Left ventricle myocardium inferior (tissue), 1 donor: ENCODE data around the gene UROC1. TPM values are rescaled to one million over a fixed set of nuclear protein-coding genes. Genes with fewer than 3 reads are reported as not detected.

ENCODE experiments used
- DNase-seq: peaks from one replicate; pipeline ENCODE4 v3.0.0-alpha.2; 2020
- H3K27ac ChIP-seq: fragments of 200-600 bp; replicated peaks from 2 replicates; pipeline ENCODE4 v1.8.0; 2021
- H3K27me3 ChIP-seq: fragments of 200-600 bp; 2 replicates; pipeline ENCODE4 v1.8.0; 2021; ENCODE audit warnings: low read depth
- H3K36me3 ChIP-seq: fragments of 200-600 bp; 2 replicates; pipeline ENCODE4 v1.8.0; 2021
- H3K4me1 ChIP-seq: fragments of 200-600 bp; 2 replicates; pipeline ENCODE4 v1.8.0; 2021
- H3K4me3 ChIP-seq: fragments of 200-600 bp; 2 replicates; pipeline ENCODE4 v1.8.0; 2021; ENCODE audit warnings: mild to moderate bottlenecking, moderate library complexity
- H3K9me3 ChIP-seq: fragments of 200-600 bp; replicated peaks from 2 replicates; pipeline ENCODE4 v1.8.0; 2021
- CTCF ChIP-seq: fragments of 200-600 bp; IDR thresholded peaks from 2 replicates; pipeline ENCODE4 v1.8.0; 2021; ENCODE audit warnings: antibody characterized with exemption, mild to moderate bottlenecking, borderline replicate concordance
- intact Hi-C: fragments of 100-400 bp; cut with micrococcal nuclease; formaldehyde crosslinking; loops from one replicate; pipeline ENCODE4 v1.11.0; 2022
- total RNA-seq: library from RNA; stranded (reverse); fragmentation: NEBNext Ultra II Directional; extraction: Animal tissue kit (Norgen Biotek cat#: 25700); gene quantifications from one replicate; pipeline ENCODE4 v1.2.1, GENCODE V29; 2021
- donor health status: DM: no; HTN: yes; CAD: no; lungs with severe emphysema.

UROC1 gene
- total RNA-seq, 1 donor from 2014 or later: not detected

- intact Hi-C loops: no loop called here
- Histone ChIP-seq H3K9me3 (no peaks in the 10 kb centered on the region), H3K27ac (peak overlapping the region; percentile 5), H3K4me1 (peaks cover 70% of the 10 kb centered on the region), H3K36me3 (peaks cover 100% of the 10 kb centered on the region), H3K4me3 (no peak overlapping the region), H3K27me3 (no peaks in the 10 kb centered on the region)
- DNase-seq: no peak
- no peak for TF ChIP-seq CTCF
Observed at GRCh38 chr3:126466886-126467610, 50.5 kb downstream of the UROC1 start.

- Histone ChIP-seq H3K27ac (no peak overlapping the region), H3K36me3 (peaks cover 100% of the 10 kb centered on the region), H3K4me1 (peaks cover 68% of the 10 kb centered on the region), H3K4me3 (no peak overlapping the region), H3K27me3 (no peaks in the 10 kb centered on the region), H3K9me3 (no peaks in the 10 kb centered on the region)
- no peak for TF ChIP-seq CTCF
- intact Hi-C loops: no loop called here
- DNase-seq: no peak
Observed at GRCh38 chr3:126465928-126466544, 51.5 kb downstream of the UROC1 start.

DNA sequence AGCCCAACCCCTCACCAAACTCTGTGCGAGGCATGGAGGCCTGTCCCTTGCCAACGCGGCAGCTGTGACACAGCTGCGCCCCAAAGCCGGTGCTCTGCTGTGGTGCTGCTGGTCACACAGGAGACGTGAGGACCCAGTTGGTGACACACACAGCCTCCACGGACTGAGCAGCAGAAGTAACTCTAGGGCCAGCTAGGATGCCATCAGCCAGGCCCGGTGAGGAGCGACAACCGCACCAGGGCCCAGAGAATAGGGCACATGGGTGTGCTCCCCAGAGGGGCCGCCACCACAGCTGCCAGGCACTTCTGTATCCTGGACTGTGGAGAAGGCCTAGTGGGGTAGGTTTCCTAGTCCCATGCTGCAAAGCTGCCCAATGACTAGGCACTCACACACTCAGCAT is 52.6 kb downstream of the UROC1 start:
- Histone ChIP-seq H3K27me3 (no peaks in the 10 kb centered on the region), H3K4me3 (no peak overlapping the region), H3K36me3 (peaks cover 100% of the 10 kb centered on the region), H3K9me3 (no peaks in the 10 kb centered on the region), H3K4me1 (peaks cover 63% of the 10 kb centered on the region), H3K27ac (no peak overlapping the region)
- intact Hi-C loops: no loop called here
- no peak for DNase-seq
- TF ChIP-seq CTCF: no peak

GRCh38 chr3:126464494-126464893 is 53.1 kb downstream of the UROC1 start:
- no peak for TF ChIP-seq CTCF
- intact Hi-C loops: no loop called here
- H3K27ac ChIP-seq: no peak overlapping the region

GRCh38 chr3:126464093-126464492 is 53.5 kb downstream of the UROC1 start:
- H3K36me3 ChIP-seq: peaks cover 100% of the 10 kb centered on the region
- H3K4me1 ChIP-seq: peaks cover 54% of the 10 kb centered on the region
- no peak overlapping the region for H3K27ac ChIP-seq
- intact Hi-C loops: no loop called here
- no peak for TF ChIP-seq CTCF
- H3K9me3 ChIP-seq: no peaks in the 10 kb centered on the region
- no peak overlapping the region for H3K4me3 ChIP-seq
- no peak for DNase-seq
- no peaks in the 10 kb centered on the region for H3K27me3 ChIP-seq

More at GRCh38 chr3:126464494-126464893, 53.1 kb downstream of the UROC1 start:
- no peak overlapping the region for H3K4me3 ChIP-seq
- no peak for DNase-seq
- no peaks in the 10 kb centered on the region for H3K27me3 ChIP-seq
- peaks cover 100% of the 10 kb centered on the region for H3K36me3 ChIP-seq
- H3K4me1 ChIP-seq: peaks cover 58% of the 10 kb centered on the region
- H3K9me3 ChIP-seq: no peaks in the 10 kb centered on the region
